ENCODE measurements around the gene GNAZ.

The GNAZ gene

DNA sequence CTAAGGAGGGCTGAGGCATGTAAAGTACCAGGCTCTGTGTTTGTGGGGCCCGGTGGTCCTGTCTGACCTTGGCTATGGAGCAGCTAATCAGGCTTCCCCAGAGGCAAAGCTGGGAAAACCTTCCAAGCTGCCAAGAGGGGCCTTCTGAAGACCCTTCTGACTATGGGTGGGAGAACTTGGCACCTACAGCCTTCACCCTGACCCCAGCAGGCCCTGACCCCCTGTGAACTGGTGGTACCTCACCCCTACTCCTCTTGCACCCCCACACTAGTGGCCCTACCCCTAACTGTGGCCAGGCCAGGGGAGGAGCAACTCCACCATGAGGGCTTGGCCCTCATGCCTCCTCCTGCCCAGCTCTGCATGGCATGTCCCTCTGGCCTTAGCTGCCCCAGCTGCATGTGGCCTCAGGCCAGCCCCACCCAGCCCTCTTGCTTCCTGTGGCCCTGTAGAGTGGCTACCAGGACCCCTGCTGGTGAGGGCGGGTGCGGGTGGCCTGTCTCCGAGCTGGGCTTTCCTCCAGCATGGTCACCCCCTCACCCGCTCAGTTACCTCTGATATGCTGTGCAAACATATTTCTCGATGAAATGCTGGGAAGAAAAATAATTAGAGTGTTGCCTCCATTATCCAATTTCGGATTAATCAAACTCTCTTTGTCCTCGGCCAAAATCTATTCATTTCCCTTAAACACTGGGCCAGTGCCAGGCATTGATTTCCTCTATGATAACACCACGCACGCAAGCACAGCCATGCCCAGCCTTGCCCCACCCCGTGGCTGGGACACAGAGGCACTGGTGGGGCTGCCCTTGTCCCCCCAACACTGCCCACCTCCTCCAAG lies 7.5 kb downstream of the GNAZ start:
- H3K36me3 ChIP-seq (ENCODE audit: control insufficient read depth, insufficient read depth, low read length) = no peaks in the 10 kb centered on the region
- H3K27ac ChIP-seq (ENCODE audit: insufficient read depth, low read length, poor library complexity, severe bottlenecking) = no peak overlapping the region
- H3K4me3 ChIP-seq (ENCODE audit: insufficient read depth, low read depth, low read length, poor library complexity, severe bottlenecking) = no peak overlapping the region
- no peaks in the 10 kb centered on the region for H3K9me3 ChIP-seq (ENCODE audit: control insufficient read depth, low read length)
- no peak for DNase-seq
- no peaks in the 10 kb centered on the region for H3K4me1 ChIP-seq (ENCODE audit: control insufficient read depth, insufficient read depth, low read length, poor library complexity, severe bottlenecking)
- no peaks in the 10 kb centered on the region for H3K27me3 ChIP-seq (replicated peaks; ENCODE audit: control insufficient read depth, insufficient read depth, low read length, poor library complexity, severe bottlenecking)

- Histone ChIP-seq H3K36me3 (ENCODE audit: control insufficient read depth, insufficient read depth, low read length) (no peaks in the 10 kb centered on the region), H3K27me3 (replicated peaks; ENCODE audit: control insufficient read depth, insufficient read depth, low read length, poor library complexity, severe bottlenecking) (no peaks in the 10 kb centered on the region), H3K9me3 (ENCODE audit: control insufficient read depth, low read length) (no peaks in the 10 kb centered on the region), H3K4me1 (ENCODE audit: control insufficient read depth, insufficient read depth, low read length, poor library complexity, severe bottlenecking) (no peaks in the 10 kb centered on the region), H3K4me3 (ENCODE audit: insufficient read depth, low read depth, low read length, poor library complexity, severe bottlenecking) (no peak overlapping the region), H3K27ac (ENCODE audit: insufficient read depth, low read length, poor library complexity, severe bottlenecking) (no peak overlapping the region)
- no peak for DNase-seq
These were observed 8.1 kb downstream of the GNAZ start for GRCh38 chr22:23078462-23078787.

- no peaks in the 10 kb centered on the region for H3K36me3 ChIP-seq (ENCODE audit: control insufficient read depth, insufficient read depth, low read length)
- no peaks in the 10 kb centered on the region for H3K27me3 ChIP-seq (replicated peaks; ENCODE audit: control insufficient read depth, insufficient read depth, low read length, poor library complexity, severe bottlenecking)
- no peaks in the 10 kb centered on the region for H3K4me1 ChIP-seq (ENCODE audit: control insufficient read depth, insufficient read depth, low read length, poor library complexity, severe bottlenecking)
- H3K9me3 ChIP-seq (ENCODE audit: control insufficient read depth, low read length) = no peaks in the 10 kb centered on the region
- no peak overlapping the region for H3K4me3 ChIP-seq (ENCODE audit: insufficient read depth, low read depth, low read length, poor library complexity, severe bottlenecking)
- no peak overlapping the region for H3K27ac ChIP-seq (ENCODE audit: insufficient read depth, low read length, poor library complexity, severe bottlenecking)
- no peak for DNase-seq
These were observed 9.0 kb downstream of the GNAZ start for GRCh38 chr22:23079240-23079768.

- H3K36me3 ChIP-seq (ENCODE audit: control insufficient read depth, insufficient read depth, low read length) = no peaks in the 10 kb centered on the region
- no peak for DNase-seq
These were observed 9.6 kb downstream of the GNAZ start for GRCh38 chr22:23079814-23080521.

DNA sequence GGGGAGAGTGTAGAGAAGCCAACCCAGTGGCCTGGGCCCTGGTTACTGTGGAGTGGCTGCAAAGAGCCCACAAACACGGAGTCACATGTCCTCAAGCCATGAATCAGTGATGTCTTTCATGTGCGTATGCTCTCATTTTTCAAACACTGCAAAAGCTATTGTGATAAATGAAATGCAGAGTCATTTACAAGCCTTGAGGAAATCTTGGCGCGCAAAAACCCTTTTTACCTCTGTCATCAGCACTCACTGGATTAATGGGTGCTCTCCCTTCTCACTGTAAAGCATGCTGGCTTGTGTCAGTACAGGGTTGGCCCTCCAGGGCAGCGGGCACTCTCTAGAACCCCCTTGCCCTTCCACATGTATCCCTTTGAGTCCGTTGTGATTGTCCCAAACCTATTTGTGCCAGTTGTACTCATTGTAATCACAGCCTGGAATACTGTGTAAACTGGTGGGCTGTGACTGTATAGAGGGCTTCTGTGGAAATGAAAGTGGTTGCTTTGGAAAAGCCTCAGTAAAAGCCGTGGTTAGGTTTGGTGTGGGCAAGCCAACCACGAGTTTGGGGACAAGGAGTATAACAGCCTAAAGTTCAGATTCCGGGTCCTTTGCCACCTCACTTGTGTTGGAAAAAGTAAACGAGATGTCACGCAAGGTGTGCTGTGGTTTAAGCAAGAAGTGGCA lies 10.4 kb downstream of the GNAZ start:
- Histone ChIP-seq H3K9me3 (ENCODE audit: control insufficient read depth, low read length) (no peaks in the 10 kb centered on the region), H3K4me3 (ENCODE audit: insufficient read depth, low read depth, low read length, poor library complexity, severe bottlenecking) (no peak overlapping the region), H3K4me1 (ENCODE audit: control insufficient read depth, insufficient read depth, low read length, poor library complexity, severe bottlenecking) (no peaks in the 10 kb centered on the region), H3K27ac (ENCODE audit: insufficient read depth, low read length, poor library complexity, severe bottlenecking) (no peak overlapping the region), H3K36me3 (ENCODE audit: control insufficient read depth, insufficient read depth, low read length) (no peaks in the 10 kb centered on the region), H3K27me3 (replicated peaks; ENCODE audit: control insufficient read depth, insufficient read depth, low read length, poor library complexity, severe bottlenecking) (no peaks in the 10 kb centered on the region)
- DNase-seq = no peak

More at GRCh38 chr22:23079814-23080521, 9.6 kb downstream of the GNAZ start:
- Histone ChIP-seq H3K4me3 (ENCODE audit: insufficient read depth, low read depth, low read length, poor library complexity, severe bottlenecking) (no peak overlapping the region), H3K27me3 (replicated peaks; ENCODE audit: control insufficient read depth, insufficient read depth, low read length, poor library complexity, severe bottlenecking) (no peaks in the 10 kb centered on the region), H3K4me1 (ENCODE audit: control insufficient read depth, insufficient read depth, low read length, poor library complexity, severe bottlenecking) (no peaks in the 10 kb centered on the region), H3K27ac (ENCODE audit: insufficient read depth, low read length, poor library complexity, severe bottlenecking) (no peak overlapping the region), H3K9me3 (ENCODE audit: control insufficient read depth, low read length) (no peaks in the 10 kb centered on the region)

DNA sequence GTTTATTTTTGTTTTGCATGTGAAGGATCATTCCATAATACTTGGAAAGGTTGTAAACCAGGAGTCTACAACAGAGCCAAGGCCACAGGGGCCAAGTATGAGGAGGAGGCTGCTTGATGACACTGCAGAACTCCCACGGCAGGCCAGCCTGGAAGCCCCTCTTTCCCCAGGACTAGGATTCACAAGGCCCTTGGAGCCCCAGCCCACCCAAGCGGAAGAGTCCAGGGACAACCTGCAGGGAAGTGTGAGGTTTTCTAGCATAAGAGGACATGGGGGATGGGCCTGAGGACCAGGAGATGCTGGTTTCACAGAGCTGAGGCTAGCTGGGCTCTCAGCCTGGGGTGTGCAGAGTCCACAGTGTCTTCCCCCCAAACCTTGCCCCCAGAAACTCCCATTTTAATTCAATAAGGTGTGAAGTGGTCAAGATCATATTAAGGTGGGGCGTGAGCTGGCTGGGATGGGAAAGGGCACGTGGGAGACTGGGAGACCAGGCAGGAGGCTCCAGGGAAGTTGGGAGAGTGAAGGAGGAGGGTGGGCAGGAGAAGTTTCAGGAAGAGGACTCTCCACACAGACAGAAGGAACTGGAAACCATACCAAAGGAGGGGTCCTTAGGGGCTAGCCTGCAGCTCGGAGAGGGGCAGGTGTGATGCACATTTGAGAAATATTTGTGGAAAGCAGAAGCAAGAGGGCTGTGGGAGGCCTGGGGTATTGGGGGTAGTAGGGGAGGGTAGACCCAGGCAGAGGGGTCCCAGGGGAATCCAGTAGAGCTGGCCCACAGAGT lies 12.4 kb downstream of the GNAZ start:
- H3K27me3 ChIP-seq (replicated peaks; ENCODE audit: control insufficient read depth, insufficient read depth, low read length, poor library complexity, severe bottlenecking) = no peaks in the 10 kb centered on the region
- no peak overlapping the region for H3K27ac ChIP-seq (ENCODE audit: insufficient read depth, low read length, poor library complexity, severe bottlenecking)
- no peaks in the 10 kb centered on the region for H3K4me1 ChIP-seq (ENCODE audit: control insufficient read depth, insufficient read depth, low read length, poor library complexity, severe bottlenecking)
- H3K9me3 ChIP-seq (ENCODE audit: control insufficient read depth, low read length) = no peaks in the 10 kb centered on the region
- DNase-seq = no peak
- H3K4me3 ChIP-seq (ENCODE audit: insufficient read depth, low read depth, low read length, poor library complexity, severe bottlenecking) = no peak overlapping the region
- H3K36me3 ChIP-seq (ENCODE audit: control insufficient read depth, insufficient read depth, low read length) = no peaks in the 10 kb centered on the region

GRCh38 chr22:23083315-23084021 lies 13.1 kb downstream of the GNAZ start:
- Histone ChIP-seq H3K36me3 (ENCODE audit: control insufficient read depth, insufficient read depth, low read length) (no peaks in the 10 kb centered on the region), H3K4me3 (ENCODE audit: insufficient read depth, low read depth, low read length, poor library complexity, severe bottlenecking) (no peak overlapping the region), H3K9me3 (ENCODE audit: control insufficient read depth, low read length) (no peaks in the 10 kb centered on the region), H3K27ac (ENCODE audit: insufficient read depth, low read length, poor library complexity, severe bottlenecking) (no peak overlapping the region), H3K27me3 (replicated peaks; ENCODE audit: control insufficient read depth, insufficient read depth, low read length, poor library complexity, severe bottlenecking) (no peaks in the 10 kb centered on the region), H3K4me1 (ENCODE audit: control insufficient read depth, insufficient read depth, low read length, poor library complexity, severe bottlenecking) (peaks cover 4% of the 10 kb centered on the region)
- no peak for DNase-seq

DNA sequence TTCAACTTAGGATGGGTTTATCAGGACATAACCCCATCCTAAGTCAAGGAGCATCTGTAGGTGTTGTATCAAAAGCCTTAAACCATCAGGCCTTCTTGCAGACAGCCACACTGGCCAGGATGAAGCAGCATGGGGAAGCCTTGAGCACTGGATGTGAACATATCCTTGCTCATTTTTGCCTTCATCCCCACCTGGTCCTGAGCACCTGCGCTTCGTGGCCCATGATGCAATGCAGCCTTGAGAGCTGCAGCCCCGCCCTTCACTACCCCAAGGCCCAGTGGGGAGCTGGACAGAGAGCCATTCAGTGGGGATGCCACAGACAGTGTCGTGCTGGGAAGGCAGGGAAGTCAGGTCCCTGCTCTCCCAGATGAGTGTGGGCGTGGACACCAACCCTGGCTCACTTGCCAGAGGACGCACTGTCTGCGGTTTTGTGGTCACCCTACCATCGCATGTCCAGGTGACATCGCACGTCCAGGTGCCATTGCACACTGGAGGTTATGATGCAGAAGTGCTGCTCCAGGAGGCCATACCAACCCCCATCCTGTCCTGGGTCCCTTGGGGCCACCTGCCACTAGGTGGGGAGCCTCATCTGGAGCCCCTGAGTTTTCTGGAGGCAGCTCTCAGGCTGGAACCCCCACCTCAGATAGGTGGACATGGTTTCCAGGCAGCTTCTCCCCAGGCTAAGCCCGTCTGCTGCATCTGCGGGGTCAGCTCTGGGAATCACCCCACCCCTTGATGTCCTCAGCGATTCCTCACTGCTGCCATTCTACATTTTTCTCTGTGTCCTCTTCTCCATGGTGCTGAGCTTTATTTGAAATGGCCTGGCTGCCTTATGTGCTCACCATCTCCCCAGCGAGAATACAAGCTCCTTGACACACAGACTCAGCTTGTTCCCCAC lies 14.4 kb downstream of the GNAZ start:
- H3K27me3 ChIP-seq (replicated peaks; ENCODE audit: control insufficient read depth, insufficient read depth, low read length, poor library complexity, severe bottlenecking) = no peaks in the 10 kb centered on the region
- peaks cover 4% of the 10 kb centered on the region for H3K4me1 ChIP-seq (ENCODE audit: control insufficient read depth, insufficient read depth, low read length, poor library complexity, severe bottlenecking)
- no peaks in the 10 kb centered on the region for H3K36me3 ChIP-seq (ENCODE audit: control insufficient read depth, insufficient read depth, low read length)
- no peak overlapping the region for H3K4me3 ChIP-seq (ENCODE audit: insufficient read depth, low read depth, low read length, poor library complexity, severe bottlenecking)
- H3K27ac ChIP-seq (ENCODE audit: insufficient read depth, low read length, poor library complexity, severe bottlenecking) = no peak overlapping the region
- H3K9me3 ChIP-seq (ENCODE audit: control insufficient read depth, low read length) = no peaks in the 10 kb centered on the region
- no peak for DNase-seq

Measured in effector memory CD4-positive, alpha-beta T cell (primary cell).